Fibroblast of skin of back (primary cell): ENCODE results near the gene OGA.

Experiments
- DNase-seq: peaks from one replicate; pipeline ENCODE4 v3.0.0-alpha.2; 2013

Gene OGA

DNA sequence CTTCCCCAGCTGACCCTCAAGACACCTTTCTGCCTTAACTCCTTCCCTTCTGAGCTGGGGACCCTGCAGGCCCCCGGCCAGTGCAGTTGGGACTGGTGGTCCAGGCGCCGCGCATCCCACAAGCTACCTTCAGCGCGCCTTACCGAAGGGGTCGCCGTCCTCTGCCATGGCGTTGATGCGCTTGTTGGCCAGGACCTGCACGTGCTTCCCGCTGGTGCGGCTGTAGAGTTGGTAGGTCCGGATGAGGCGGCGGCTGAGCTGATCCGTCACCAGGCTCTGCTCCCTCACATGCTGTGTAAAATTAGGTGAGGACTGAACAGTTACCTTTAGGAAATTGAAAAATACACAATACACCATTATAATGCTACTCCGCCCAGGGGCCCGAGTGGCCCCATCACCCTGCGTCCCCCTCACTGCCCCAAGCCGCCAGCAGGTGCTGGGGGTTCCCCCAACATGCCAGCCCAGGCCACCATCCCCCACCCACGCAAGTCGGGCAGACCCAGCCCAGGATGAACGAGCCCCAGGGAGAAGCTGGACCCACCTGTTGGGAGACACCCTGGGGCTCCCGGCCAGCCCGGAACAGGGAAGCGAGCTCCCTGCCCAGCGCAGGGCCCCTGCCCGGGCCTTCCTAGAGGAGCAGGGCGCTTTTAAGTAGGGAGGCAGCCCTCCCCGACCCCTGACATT lies 43.5 kb downstream of the OGA start:
- DNase-seq = no peak

DNA sequence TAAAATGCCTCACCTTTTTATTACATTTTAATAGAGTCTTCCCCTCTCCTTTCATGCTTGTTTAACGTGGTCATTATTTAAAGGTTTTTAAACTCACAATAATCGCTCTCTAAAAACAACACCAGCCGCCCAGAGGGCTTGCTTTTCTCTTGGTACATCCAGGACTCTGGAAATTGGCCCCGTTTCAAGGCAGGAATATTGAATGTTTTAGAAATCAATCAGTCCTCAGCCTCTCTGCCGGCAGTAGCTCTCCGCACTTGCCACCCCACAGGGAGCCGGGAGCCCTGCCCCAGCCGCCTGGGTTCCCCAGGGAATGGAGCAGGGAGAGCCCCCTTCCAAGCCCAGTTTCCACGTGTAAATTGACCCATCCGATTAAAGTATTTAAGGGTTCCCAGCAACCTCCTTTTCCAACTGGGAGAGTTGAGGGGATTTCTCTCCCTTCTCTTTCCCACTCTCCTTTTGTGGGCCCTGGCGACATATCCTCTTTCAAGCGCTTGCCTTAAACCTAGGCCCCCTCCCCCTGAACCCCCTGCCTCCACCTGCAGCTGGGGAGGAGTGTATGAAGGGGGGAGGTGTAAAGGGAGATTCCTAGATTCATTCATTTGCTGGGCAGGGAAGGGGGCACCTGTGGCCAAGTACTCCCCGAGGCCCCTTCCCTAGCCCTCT lies 44.2 kb downstream of the OGA start:
- no peak for DNase-seq

DNA sequence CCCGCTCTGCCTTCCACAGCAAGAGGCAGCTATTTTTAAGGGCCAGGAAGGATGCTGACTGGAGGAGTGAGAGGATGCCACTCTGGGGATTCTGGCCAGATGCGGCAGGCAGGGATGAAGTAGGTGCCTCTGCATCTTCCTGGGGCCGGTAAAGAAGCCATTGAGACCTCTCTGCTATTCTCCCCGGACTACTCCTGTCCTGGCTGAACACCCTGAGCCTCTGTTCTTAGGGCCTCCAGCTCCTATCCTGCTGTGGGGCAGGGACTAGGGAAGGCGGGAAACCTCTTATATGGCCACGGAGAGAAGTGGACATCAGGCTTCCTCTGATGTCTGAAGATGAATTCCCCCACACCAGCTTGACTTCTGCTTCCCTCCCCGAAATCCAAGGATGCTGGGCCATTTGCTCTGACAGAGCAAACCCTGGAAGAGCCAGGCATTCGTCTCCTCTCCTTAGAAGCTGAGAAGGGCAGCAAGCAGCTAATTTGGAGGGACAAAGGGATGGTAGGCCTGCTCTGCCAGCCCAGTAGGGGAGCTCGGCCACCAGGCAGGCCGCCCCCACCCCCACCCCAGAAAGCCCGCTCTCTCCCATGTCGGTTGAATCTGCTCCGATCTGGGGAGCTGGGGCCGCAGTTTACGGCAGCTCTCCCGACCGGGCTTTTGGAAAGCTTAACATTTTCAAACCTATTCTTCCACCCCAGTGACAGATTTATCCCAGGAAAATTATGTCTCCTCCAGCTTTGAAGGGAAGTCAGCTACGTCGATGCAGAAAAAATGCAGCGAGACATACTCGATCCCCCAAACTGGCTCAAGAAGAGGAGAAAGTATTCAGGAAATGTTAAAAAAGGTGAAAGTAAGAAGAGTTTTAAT lies 45.1 kb downstream of the OGA start:
- DNase-seq = no peak

DNA sequence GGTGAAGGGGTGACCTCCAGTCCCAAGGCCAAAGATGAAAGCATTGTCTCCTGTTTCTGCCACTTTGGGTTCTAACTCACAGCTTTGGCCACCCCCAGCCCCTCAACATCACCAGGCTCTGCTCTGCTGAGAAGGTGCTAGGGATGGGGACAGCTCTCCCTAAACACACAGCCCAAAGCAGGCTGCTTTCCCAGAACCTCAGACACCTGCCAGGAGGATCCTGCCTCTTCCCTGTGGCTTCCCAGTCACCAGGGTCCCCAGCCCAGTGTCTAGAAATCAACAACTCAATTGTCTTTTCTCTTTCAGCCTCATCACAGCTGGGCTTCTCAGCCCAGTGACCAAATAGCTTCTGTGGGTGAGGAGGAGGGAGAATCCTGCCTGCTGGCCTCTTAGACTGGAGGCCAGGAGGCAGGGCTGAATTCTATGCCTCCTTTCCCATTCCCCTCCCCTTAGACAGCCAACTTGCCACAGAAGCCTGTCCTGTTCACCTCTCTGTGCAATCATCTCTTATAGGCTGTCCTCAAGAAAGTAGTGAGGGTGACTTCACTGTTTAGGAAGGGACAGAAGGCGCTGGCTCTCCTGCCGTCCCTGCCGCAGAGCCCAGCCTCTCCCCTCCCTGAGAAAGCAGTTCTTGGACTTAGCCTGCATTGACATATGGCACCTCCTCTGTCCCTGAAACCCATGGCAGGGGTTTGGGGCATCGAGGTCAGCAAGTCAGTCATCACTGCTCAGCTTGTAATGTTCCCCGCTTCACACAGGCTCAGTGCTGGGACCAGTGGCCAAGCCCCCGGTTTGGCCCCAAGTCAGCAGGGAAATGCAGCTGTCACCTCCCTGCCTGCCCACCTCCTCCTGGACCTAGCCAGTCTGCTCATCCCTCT lies 46.0 kb downstream of the OGA start:
- DNase-seq = no peak

DNA sequence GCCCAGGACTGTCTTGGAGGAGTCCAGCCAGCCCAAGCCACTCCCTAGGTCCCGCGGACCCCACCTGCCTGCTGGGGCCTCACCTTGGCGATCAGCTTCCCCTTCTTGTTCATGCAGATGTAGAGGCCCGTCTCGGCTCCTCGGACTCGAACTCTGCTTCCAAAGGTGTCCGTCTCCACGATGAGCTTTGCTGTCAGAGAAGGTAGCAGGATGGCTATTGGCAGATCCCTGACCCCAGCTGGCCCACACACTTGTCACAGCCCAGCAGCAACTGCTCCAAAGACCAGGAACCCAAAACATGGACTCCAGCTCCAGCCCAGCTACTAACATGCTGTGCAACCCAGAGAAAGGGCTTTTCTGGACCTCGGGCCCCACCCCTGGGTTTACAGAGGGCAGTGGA lies 46.9 kb downstream of the OGA start:
- DNase-seq = no peak

- no peak for DNase-seq
Measured at GRCh38 chr10:101770331-101771215, 47.7 kb downstream of the OGA start.

DNA sequence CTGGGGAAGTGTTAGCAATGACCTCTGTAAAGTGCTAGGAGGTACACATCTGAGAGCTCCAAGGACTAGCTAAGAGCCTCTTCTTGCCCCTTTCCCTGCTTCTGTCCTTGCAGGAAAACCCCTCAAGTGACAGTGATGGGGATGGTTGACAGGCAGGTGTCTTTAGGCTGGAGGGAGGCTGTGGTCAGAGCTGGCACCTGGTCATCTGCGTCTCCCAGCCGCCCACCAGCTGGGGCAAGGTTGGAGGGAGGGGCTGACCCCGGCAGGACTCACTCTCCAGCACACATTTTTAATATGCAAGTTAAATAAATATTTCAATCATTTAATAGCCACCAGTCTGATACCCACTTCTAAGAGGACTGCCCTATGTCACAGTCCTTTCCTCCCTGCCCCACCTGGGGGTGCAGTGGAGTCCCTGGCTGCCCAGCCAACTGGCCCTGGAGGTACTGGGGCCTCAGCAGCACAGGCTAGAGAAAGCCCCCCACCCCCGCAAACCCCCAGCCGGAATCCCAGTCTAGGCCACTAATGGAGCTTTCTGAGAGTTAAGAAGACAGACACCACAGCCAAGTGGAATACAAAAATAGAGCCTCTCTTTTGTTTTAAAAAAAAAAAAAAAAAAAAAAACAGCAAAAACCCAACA lies 48.6 kb downstream of the OGA start:
- DNase-seq = no peak

- no peak for DNase-seq
Measured at GRCh38 chr10:101768791-101769170, 49.5 kb downstream of the OGA start.

GRCh38 chr10:101767966-101768790 lies 50.1 kb downstream of the OGA start:
- no peak for DNase-seq

GRCh38 chr10:101767600-101767945 lies 50.7 kb downstream of the OGA start:
- DNase-seq = no peak

- no peak for DNase-seq
Measured at GRCh38 chr10:101766753-101767599, 51.3 kb downstream of the OGA start.

DNA sequence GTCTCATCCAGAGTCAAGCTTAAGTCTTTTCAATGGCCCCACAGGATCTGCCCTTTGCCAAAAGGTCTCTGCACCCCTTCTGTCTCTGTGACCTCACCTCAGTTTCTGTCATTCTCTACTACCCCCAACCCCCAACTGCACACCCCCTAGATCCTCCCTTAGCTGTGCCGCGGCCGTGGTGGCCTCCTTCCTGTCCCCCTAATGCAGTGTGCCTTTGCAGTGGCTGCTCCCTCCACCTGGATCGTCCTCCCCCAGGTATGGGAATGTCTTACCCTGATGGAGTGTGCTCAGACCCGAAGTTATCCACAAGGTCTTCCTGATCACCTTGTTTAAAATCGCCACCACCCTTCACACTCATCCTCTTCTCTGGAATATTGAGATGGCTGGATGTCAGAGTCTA lies 51.9 kb downstream of the OGA start:
- no peak for DNase-seq

- DNase-seq = no peak
Measured at GRCh38 chr10:101763141-101763846, 55.0 kb downstream of the OGA start.

DNA sequence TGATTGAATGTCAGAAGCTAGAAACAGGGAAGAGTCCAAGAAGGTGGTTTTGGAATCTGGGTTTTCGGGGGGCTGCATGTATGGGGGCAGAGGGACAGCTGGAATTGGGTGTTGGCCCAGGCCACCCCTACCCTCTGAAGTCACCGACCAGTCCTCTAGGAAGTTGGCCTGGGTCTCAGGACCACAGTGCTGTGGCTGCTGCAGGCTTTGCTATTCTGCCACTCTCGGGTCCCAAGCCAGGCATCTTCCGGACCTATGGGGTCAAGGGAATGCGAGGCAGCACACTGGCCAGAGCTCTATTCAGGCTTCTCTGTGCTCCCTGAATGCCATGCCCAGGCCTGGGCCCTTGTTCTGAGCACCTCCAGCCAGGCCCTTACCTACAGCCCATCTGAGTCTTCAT lies 55.5 kb downstream of the OGA start:
- no peak for DNase-seq

GRCh38 chr10:101761226-101761625 lies 57.0 kb downstream of the OGA start:
- DNase-seq = no peak

DNA sequence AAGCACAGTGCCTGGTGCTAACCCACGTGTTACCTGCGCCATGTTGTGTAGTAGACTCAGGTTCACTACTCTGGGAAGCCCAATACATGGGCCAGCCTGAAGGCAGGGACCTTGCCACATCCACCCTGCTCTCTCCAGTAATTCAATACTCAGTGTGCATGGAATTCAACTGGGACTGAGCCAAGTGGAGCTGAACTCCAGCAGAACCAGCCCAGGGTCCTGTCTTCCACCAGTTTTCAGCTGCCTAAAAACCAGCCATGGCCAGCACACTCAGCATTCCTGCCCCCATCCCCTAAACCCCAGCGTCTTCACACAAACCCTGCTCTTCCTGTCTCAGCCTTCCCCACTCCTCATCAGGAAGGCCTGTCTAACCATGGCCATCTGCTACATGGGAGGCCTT lies 57.7 kb downstream of the OGA start:
- no peak for DNase-seq

DNA sequence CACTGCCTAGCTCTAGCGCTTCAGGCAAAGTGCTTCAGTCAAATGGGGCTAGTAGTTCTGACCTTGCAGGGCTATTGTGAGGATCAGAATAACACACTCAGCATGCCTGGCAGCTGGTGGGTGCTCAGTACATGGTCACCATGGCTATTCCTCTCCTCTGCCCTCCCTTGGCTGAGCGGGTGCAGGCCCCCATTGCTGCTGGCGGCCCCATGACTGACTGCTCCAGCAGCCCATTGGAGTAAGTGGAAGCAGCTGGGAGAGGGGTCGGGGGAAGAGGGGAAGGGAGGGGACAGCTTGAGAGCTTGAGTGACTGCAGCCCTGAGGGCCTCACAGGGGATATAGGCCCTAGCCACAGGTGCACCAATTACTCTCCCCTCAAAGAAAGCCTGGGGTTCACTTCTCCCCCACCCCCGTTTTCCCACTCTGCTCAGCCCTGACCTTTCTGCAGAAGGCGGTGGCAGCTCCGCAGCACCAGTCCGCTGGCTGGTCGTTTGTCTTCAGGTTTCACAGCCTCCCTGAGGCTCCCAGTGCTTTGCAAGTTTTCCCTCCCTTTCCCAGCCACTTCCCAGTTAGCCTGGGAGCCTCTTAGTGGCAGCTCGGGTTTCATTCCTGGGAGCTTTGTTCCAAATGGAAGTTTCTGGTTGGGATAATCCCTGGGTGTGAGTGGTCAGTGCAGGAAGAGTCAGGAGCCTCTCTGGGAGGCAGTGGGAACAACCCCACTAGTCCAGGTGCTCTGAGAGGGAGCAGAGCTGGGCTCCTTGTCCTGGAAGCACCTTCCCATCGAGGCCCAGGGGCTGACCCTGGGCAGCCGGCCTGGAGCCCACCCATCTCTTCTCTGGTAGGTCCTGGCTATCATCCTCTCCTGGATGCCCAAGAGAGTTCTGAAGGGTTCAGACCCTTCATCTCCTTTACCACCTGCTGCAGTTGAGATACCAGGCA lies 58.7 kb downstream of the OGA start:
- no peak for DNase-seq
